ENCODE measurements around the gene HILPDA. TPM values are rescaled to one million over a fixed set of nuclear protein-coding genes. Genes with fewer than 3 reads are reported as not detected.

The HILPDA gene
- total and polyA plus RNA-seq, 9 of the 15 experiments (the other 6 are each of a cell fraction or from before 2014, with no cell fraction given) = 8.3 to 71.8 (median 23.5) TPM

- TF ChIP-seq FOXP4 (CRISPR knock-in tag; IDR thresholded peaks at IDR 0.05; ENCODE audit: borderline replicate concordance) (0 out of 2 replicates have a peak, but pooled peaks have one; percentile 26), HDAC3 (IDR thresholded peaks at IDR 0.05; ENCODE audit: borderline replicate concordance, partially characterized antibody) (no peak), MAFF (IDR thresholded peaks at IDR 0.05; ENCODE audit: low read length) (no peak), ZNF253 (CRISPR knock-in tag; conservative IDR thresholded peaks at IDR 0.05) (no peak), RAD51 (IDR thresholded peaks at IDR 0.05; ENCODE audit: borderline replicate concordance, low read depth) (no peak), HNRNPLL (IDR thresholded peaks at IDR 0.05; ENCODE audit: low read depth, low read length, poor library complexity, severe bottlenecking) (peak; percentile 57), ARID3B (CRISPR knock-in tag; IDR thresholded peaks at IDR 0.05; ENCODE audit: borderline replicate concordance) (peak; percentile 61; the same call in 1 of the 2 replicates), GABPA (tag; conservative IDR thresholded peaks at IDR 0.05; ENCODE audit: low read depth) (peak; percentile 76), MAX (CRISPR knock-in tag; IDR thresholded peaks at IDR 0.05) (peak; percentile 60), HES1 (IDR thresholded peaks at IDR 0.05; ENCODE audit: low read depth) (peak; percentile 79), SAP30 (IDR thresholded peaks at IDR 0.05; ENCODE audit: borderline replicate concordance, insufficient read depth, low read depth, low read length, poor library complexity, severe bottlenecking) (peak; percentile 84), TEAD1 (CRISPR knock-in tag; IDR thresholded peaks at IDR 0.05) (peak in 1 of 2 experiments; percentile 61; a peak in 2 of 4 replicates), RHOXF2B (CRISPR knock-in tag; conservative IDR thresholded peaks at IDR 0.05) (no peak), CEBPZ (IDR thresholded peaks at IDR 0.05; ENCODE audit: borderline replicate concordance, low read depth, low read length) (no peak), CCAR2 (IDR thresholded peaks at IDR 0.05; ENCODE audit: low read depth, low read length) (no peak), SMC3 (conservative IDR thresholded peaks at IDR 0.05; ENCODE audit: insufficient read depth, low read depth, low read length) (no peak), ZNF3 (CRISPR knock-in tag; IDR thresholded peaks at IDR 0.05) (no peak)
These were observed 45.9 kb upstream of the HILPDA start, which contains the start of gene IMPDH1 (continued) for GRCh38 chr7:128409596-128410450.

All from K562 (cell line).